T1000 (cell line): ENCODE measurements around the gene FBXO31.
"Not testable (repeated sequence)": the region's sequence is repeated elsewhere in the genome, so short reads cannot be mapped to it uniquely, and the experiment has no call there.

Experiments used
- DNase-seq: peaks from one replicate; lab custom pipeline; 2025; ENCODE audit warnings: mixed read lengths; lab: John Stamatoyannopoulos, UW

The FBXO31 gene

DNA sequence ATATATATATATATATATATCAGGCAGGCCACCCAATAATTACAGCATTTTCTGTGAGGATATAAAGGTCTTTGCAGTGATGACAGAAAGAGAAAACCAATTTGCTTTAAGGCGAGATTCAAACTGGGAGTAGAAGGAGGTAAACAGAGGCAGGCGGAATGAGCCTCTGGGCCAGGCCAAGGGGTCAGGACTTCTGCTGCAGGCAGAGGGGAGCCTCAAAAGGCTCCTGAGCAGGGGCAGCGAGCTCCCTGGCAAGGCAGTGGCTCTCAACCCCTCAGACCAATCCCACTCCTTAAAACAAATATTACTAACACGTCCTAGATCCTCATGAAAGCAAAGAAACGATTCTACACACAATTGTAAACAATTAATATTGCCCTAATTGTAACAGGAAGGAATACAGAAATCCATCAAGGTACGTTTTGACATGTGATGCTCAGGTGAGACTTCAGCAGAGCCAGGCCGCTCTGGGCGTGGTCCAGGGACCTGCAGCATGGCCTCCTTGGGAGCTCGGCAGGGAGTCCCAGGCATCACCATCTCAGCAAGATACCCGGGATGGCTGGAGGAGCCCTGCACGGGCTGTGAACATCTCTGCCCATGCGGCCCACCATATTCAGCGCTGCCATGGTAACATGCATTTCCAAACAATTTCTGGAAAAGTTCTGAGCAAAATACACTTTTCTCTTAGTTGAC is 18.4 kb downstream of the FBXO31 start:
- DNase-seq, result no peak

DNA sequence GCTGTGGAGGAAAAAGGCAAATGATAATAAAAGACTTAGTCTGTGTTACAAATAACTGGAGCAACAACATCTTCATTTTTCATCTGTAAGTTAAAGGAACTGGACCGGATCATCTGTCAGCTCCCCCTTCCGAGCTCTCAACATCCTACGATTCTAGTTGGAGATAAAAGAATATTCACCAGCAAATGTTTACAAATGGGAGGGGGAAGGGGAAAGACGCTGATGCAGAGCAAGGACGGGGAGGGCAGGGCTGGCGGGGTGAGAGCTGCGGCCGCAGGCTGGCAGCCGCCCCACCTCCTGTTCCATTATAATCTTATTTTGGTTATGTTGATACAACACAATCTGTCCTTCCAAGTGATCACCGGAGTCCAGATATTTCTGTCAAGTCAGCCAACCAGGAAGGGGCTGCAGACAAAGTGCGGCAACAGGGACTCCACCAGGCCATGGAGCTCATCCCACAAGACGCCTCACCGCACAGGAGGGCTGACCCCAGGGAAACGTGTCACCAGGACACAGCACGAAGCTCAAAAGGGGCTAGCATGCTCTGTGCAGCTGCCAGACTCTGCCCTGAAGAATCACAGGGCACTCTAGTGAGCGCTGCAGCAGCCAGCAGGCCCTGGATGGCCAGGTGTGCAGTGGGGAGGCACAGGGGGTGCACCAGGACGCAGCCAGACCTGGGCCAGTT is 19.7 kb downstream of the FBXO31 start:
- no peak for DNase-seq

DNA sequence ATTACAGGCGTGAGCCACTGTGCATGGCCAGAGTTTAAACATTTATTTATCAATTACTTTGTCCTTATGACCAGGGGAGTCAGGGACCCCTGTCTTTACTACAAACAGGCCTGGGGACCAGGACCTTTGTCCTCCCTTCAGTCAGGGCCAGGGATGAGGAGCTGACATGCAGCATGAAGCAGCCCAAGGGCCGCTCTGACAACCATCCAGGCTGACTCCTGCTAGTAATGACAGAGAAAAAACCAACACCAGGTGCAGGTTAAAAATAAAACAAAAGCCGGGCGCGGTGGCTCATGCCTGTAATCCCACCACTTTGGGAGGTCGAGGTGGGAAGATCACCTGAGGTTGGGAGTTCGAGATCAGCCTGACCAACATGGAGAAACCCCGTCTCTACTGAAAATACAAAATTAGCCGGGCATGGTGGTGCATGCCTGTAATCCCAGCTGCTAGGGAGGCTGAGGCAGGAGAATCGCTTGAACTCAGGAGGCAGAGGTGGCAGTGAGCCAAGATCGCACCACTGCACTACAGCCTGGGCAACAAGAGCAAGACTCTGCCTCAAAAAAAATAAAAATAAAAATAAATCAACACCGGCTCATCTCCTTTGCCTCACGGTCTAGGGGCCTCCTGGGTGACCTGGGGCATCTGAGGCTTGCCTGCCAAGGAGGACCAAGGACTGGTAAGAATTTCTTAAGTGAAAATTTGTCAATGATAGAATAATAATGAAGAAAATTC is 20.6 kb downstream of the FBXO31 start:
- DNase-seq, result not testable (repeated sequence)

DNA sequence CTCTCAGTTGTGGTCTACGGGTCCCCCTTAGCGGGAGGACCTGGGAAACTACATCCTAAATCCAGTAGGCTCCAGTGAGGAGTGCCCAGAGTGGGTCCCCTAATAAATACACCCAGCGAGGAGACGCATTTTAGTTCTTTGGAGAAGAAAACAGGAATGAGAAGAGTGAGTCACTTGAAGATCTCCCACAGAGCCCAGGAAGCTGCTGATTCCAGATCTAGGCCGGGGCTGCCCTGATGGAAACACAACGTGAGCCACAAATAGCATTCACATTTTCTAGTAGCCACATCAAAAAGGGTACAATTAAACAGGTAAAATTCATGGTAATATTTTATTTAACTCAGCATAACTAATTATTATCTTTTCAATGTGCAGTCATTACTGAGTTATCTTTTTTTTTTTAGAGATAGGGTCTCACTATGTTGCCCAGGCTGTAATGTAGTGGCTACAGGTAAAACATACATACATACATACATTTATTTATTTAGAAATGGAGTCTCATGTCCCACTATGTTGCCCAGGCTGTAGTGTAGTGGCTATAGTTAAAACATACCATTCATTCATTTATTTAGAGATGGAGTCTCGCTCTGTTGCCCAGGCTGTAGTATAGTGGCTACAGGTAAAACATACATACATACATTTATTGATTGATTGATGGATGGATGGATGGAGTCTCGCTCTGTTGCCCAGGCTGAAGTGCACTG is 21.5 kb downstream of the FBXO31 start:
- DNase-seq, result no peak

DNA sequence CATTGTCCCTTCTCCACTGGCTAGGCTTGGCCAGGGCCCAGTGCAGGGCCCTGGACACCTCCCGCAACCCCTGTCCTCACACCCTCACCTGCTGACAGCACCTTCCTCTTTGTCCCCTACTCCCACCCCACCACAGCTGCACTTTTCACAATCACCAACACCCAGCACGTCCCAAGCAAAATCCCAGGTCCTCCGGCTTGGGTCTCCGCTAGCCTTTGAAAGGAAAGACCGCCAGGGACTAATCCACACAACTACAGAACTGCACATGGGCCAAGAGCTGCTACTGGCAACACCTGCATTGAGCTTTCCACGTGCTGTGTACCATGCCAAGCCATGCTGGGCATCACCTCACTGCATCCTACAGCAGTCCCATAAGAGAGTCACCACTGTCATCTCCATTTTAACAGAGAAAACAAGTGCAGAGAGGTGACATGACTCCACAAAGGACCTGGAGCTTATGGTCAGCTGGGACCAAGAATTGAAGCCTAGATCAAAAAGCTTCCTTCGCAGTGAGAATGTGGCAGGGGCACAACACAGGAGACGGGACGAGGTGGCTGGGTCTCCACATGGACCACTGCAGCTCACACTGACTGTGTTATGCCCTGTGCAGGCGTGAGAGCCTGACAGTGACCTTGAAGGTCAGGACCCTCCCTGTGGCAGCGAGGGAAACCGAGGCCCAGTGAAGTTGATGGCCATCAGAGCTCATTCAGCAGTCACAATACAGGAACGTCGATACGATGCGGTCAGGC is 22.5 kb downstream of the FBXO31 start:
- no peak for DNase-seq

DNA sequence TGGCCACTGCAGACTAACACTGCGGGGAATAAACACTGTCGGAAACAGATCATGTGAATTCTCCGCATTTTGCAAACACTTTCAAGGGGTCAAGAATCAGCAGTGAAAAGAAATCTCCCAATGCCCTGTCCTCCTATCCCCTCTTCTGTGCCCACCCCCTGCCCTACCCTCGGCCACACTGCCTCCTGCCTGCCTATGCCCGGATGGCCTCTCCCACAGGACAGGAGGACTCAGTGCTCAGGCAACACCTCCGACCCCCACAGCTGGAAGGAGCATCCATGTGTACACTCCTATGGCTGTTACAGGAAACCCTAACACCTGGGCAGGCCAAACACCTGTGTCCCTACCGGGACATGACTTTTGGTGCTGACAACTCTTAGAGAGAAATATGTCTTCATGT is 24.5 kb downstream of the FBXO31 start:
- DNase-seq, result no peak

DNA sequence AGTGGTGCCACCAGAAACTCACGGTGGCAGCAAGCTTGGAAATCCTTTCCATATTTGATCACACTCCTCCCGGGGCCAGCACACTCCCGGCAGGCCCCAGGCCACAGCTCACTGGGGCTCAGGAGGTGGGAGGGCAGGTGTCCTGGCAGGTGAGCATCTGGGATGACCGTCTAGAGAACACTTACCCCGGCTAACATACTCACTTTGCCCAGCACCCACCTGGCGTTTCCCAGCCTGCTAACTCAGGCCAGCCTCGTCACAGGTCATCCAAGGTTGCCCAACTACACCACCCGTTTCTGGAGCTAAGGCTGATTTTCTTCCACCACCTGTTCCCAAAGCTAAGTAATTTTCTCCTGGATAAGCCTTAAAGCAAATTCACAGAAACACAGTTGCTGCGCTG is 24.9 kb downstream of the FBXO31 start:
- DNase-seq, result no peak

DNA sequence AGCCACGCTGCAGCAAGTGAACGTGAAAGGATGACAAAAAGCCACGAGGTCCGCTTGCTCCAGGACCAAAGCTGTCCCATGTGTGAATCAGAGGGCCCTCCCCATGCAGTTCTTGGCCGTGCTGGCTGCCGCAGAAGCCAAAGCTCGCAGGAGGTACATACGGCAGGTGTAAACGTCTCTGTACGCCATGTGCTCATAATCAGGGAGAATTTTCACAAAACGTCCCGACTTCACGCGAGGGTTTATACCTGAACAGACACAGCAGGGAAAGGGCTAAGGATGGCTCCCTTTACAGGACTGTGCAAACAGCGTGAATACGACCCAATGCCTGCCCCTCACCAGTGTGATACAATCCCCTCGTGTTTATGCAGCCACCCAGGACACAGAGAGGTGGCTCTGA is 25.3 kb downstream of the FBXO31 start:
- no peak for DNase-seq

DNA sequence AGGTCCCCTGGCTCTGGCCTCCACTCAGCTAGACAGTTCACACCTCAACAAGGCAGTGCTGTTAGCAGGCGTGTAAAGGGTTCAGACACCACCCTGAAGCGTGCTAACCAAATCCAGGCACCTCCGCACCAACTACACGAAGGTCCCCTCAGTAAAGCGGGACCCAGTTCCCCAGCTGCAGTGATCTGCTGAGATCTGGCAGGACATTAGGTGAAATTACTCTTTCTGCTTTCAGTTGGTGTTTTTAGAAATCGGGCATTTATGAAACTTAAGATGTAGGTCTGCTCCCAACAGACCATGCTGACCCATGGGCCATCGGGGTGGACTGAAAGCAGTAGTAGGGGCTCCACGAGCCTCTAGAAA is 27.1 kb downstream of the FBXO31 start:
- DNase-seq, result no peak

DNA sequence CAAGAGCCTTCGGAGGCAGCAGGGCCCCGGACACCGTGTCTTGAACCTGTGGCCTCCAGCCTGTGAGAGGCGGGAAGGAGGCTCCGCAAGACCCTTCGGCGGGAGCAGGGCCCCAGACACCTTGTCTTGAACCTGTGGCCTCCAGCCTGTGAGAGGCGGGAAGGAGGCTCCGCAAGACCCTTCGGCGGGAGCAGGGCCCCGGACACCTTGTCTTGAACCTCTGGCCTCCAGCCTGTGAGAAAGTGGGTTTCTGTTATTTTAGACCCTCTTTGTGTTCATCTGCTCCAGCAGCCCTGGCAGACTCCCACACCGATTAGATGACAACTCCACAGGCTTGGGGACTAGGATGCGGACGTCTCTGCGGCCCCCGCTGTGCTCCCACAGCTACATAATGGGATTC is 30.0 kb downstream of the FBXO31 start:
- DNase-seq, result no peak

DNA sequence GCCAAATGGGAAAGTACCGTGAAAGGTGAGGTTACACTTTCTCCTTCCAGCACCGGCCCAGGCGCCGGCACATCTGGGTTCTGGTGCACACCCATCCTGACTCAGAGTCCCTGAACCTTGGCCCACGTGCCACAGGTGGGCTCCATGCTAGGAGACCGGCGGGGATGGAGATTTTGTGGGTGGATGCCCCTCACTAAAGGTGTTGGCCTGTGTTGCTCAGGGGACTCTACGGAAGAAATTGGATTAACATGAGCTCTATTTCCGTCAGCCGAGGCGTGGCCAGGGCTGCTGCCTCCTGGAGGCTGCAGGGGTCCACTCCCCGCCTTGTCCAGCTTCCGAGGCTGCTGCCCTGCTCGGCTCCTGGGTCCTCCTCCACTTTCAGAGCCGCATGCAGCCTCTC is 30.8 kb downstream of the FBXO31 start:
- DNase-seq, result no peak

DNA sequence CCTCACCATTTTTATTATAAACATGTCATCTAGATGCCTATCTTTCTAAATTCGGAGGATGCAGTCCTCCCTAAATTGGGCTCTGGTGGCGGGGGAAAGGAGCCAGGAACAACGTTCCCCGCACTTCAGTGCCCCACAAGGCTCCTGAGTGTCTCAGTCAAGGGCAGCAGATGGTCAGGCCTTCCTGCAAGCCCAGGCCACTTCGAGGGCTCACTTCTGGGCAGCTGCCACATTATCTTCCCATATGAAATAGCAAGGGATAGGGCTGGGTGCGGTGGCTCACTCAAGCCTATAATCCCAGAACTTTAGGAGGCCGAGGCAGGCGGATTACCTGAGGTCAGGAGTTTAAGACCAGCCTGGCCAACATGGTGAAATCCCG is 32.3 kb downstream of the FBXO31 start:
- DNase-seq, result no peak

DNA sequence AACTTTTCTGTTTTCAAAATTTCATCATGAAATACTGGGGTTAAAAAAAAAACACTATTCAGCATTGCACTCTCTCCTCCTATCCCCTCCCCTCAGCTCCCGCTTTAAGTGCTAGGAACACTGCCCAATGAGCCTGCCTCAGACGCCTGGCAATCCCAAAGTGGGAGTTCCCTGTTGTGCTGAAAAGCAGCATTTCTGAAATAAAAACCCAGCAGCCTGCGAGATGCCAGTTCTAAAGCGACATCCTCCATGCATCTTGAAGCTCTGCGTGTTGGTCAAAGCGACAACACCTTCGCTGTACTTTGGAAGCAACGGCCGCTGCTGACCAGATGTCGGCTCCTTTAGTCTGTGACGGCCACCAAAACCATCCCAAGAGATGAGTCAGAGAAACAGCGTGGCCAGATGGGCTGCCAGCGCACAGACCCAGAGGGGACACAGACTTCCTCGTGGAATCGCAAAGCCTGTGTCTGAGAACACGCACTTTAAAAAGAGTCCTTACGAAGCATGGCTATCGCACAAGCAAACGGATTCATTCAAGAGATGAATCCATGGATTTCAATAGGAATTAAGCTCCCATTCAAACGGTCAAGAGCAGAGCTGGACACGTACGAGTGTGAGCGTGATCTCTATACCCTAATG is 32.8 kb downstream of the FBXO31 start:
- no peak for DNase-seq

DNA sequence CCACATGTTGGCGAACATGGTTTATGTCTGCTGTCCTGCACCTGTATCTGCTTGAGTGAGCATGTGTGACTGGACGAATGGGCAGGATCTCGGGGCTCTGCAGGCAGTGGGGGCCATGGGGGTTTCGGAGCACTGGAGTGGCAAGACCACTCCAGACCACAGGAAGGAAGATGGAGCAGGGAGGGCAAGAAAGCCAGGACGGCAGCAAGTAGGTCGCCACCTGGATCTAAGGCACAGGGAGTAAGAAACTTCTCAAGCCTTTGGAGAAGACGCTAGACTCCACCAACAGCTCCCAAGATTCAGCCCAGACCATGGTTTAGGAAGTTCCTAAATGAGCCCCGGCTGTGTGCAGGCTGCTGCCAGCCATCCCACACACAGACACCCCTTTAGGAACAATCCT is 33.5 kb downstream of the FBXO31 start:
- DNase-seq, result no peak

DNA sequence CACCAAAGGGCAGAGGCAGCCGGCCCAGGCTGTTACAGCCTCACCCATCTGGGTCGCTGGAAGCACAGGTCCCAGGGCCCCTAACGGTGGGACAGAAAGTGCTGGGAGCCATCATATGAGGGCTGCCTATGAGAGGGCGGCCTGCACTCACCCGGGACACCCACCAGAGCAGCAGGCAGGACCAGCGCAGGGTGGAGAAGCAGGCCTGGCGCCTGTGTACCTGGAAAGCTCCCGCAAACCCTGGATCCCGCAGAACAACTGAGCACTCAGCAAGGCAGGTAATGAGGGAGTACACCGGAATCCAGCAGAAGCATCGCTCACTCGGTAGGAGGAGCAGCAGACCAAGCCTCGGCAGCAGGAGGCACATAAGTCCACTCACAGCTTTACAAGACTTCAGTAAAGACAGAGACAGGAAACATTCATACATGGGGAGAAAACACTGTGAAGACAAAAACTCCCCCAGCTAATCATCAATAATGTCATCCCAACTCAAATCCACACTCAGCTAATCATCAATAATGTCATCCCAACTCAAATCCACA is 34.9 kb downstream of the FBXO31 start:
- no peak for DNase-seq

DNA sequence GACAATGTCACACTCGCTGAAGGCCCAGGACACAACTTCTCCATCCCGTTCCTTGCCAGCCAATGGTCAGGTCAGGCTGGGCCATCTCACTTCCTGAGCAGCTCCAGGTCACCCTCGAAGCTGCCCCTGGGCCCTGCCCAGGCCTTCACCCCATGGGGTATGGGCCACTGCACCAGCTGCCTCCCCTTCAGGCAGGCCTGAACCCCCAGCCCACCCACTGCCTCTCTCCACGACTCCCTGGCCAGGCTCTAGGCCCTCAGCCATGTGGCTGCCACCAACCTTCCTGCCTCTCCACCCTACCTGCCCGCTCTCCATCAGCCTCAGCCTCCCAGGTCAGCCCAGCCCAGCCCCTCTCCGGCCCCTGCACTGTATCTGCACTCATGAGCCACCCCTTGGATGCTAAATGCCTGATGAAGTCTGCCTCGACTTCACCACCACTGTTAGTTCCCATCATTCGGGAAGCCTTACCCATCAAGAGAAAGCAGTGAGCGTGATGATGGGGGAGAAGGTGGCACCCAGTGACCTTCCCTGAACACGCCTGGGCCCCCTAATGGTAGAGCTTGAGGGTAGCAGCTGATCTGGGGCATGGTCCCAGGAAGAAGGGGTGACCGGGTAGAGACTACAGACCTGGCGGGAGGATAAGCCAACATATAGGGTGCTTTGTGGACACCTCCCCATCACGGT is 35.5 kb downstream of the FBXO31 start:
- no peak for DNase-seq

DNA sequence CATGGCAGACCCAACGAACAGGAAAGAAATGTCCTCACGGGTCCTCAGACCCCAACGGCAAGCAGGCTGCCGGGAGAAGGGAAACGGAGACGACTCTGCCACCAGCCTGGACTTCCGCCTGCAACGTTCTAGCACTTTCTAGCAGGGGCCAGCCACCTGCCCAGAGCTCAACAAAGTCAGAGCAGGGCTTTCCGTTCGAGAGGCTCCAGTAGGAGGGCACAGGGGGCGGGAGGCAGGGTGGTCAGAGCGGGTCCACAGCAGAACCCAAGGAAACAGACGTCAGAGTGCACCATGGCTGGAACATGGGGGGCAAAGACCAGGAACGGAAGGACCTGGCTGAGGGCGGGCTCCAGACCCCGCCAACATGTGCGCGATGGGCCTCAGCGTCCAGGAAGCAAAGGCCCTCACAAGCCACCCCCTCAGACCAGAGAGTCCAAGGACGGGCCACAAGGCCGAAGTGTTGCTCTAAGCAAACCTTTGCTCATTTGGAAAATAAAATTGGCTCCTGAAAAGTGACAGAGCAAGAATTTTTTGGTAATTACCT is 37.0 kb downstream of the FBXO31 start:
- DNase-seq, result no peak

DNA sequence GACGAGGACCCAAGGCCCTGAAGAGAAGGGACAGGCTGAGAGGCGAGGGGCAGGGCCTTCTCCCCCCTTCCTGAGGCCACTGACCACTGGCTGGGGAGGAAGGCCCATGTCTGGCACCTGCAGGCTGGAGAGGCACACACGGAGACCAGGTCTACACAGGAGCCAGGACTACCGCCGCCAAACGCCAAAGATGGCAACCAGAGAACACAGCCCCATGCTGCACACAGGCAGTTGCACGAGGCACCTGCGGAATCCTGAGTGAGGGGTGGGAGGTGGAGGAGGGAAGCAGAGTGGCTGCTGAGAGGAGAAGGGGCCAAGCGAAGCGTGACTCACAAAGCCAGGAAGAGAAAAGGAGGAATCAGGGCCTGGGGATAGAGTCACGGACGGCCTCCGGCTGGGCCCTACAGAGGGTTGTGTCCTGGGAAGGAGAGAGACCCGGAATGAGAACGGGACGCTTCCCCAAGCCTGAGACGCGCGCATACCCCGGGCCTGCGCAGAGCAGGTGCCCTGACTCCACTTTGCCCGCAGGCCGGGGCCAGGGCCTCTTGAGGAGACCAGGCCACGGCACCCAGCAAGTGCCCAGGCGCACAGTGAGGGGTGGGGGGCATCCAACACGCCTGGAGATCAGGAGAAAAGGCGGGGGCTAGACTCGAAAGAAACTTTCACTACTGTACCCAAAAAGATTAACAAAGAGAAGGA is 37.7 kb downstream of the FBXO31 start:
- DNase-seq, result no peak

DNA sequence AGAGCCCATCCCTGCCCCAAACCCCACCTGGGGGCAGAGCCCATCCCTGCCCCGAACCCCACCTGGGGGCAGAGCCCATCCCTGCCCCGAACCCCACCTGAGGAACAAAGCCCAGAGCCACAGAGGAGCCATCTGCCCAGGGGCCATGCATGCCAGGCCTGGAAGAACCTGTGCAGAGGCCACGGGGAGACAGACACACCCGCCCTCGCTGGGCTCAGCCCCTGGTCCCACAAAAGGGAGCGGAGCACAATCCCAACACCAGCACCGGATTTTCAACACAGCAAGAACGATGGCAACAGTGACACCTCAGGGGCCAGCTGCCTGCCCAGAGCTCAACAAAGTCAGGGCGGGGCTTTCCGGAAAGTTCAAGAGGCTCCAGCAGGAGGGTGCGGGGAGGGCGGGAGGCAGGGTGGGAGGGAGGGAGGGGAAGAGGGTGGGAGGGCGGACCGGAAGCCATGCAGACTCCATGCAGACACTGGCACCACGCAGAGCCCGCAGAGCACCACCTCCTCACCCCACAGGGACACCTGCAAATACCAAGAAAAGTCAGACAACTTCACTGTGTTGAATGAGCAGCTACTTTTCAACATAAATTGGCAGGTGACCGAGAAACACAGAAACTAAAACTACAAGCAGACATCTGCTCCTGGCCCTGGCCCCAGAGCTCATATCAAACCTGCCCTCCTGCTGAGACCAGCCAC is 38.5 kb downstream of the FBXO31 start:
- no peak for DNase-seq
